ENCODE data around the gene GOLGA8B.

- TF ChIP-seq POLR2AphosphoS5 (IDR thresholded peaks at IDR 0.05): peak in 1 of 3 donors; percentile 15
- TF ChIP-seq CTCF (IDR thresholded peaks at IDR 0.05): no peak
- TF ChIP-seq EP300 (IDR thresholded peaks at IDR 0.05): no peak
These were observed at the start of gene GOLGA8B for GRCh38 chr15:34583399-34584329.

Data from suprapubic skin (tissue), 4 donors.